Measurements from ENCODE around the gene ZNF497.

ZNF497 gene

DNA sequence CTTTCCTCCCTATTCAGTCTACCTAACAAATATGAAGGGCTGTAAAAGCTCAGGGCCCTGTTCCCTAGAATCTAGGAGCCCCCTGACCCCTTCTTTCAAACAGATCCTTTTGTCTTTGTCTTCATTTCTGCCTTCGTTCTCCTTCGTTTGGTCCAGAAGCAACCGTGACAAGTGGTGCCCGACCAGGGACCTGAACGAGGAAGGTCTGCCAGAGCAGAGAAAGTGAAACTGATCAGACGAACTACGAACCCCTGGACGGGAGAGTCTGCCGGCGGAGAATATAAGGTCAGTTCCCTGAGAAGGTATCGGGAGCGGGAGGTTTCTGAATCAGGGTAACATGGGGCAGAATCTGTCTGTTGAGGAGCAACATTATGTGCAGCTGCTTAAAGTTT is 56.6 kb downstream of the ZNF497 start:
- no peak for DNase-seq

DNA sequence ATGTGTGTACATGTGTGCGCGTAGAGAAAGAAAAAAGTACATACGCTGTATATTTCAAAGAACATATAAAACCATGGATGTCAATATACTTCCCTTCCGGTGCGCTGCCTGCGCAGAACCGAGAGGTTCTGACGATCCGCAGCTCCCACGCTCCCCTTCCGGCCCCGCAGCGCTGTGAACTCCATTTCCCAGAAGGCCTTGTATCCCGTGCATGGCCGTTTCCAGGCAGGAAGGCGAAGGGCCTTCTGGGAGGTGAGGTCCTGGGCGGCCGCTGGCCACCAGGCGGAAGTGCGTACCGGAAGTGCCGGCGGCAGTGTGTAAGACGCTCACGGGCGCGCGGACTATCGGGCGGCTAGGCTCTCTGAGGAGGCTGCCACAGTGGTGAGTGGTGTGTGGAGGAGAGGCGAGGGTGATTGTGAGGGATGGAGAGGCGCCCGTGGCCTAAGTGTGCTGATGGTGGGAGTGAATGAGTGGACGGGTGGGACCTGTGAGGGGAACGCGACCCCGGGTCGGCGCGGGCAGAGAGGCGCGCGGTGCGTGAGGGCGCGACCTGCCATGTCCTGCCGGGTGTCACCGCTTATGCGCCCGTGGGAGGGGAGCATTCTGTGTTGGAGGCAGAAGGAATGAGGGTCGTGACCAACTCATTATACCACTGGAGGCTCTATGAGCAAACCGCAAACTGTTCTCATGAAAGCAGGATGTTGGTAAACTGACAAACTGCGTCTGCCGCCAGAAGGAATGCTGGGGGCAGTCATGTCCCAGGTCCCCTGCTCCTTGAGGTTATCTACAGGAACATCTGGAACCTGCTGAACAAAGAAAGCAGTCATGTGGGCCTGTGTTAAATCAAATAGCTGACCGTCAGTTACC is 57.3 kb downstream of the ZNF497 start, which contains the start of gene ERVK3-1:
Gene ERVK3-1, plus strand, starts transcription at position 313 of the 867 bp plus-strand sequence. CDS start 6,792 bp downstream, outside the sequence.
- DNase-seq = peak; percentile 100

DNA sequence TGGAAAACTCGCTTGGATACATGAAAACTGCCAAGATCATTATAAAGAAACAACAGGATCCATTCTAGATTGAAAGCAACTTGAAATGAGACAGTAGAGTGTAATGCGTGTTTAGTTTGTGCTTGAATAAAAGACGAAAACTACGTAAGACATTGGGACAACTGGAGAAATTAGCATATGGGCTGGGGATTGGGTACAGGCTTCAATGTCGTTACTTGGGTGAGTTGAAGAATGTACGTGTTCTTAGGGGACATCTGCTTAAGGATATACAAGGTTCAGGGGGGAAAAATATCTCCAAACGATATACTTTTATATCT is 57.8 kb downstream of the ZNF497 start:
- no peak for DNase-seq
